Measurements from ENCODE around the gene OR2AE1.

Gene OR2AE1

GRCh38 chr7:99831595-99831994 is 45.2 kb downstream of the OR2AE1 start:
- no peak for TF ChIP-seq CTCF (IDR thresholded peaks at IDR 0.05; ENCODE audit: insufficient read depth, low read length, poor library complexity, severe bottlenecking)
- Histone ChIP-seq H3K27me3 (replicated peaks; ENCODE audit: control insufficient read depth, insufficient read depth, low read length) (no peaks in the 10 kb centered on the region), H3K36me3 (ENCODE audit: control insufficient read depth, insufficient read depth, low read length) (no peaks in the 10 kb centered on the region), H3K4me3 (replicated peaks; ENCODE audit: low read depth, low read length) (no peak overlapping the region)
- DNase-seq (ENCODE audit: extremely low read depth, insufficient read length), result no peak

GRCh38 chr7:99829524-99830160 is 47.2 kb downstream of the OR2AE1 start:
- DNase-seq (ENCODE audit: extremely low read depth, insufficient read length), result no peak
- no peak for TF ChIP-seq CTCF (IDR thresholded peaks at IDR 0.05; ENCODE audit: insufficient read depth, low read length, poor library complexity, severe bottlenecking)
- Histone ChIP-seq H3K4me3 (replicated peaks; ENCODE audit: low read depth, low read length) (no peak overlapping the region), H3K27me3 (replicated peaks; ENCODE audit: control insufficient read depth, insufficient read depth, low read length) (no peaks in the 10 kb centered on the region), H3K36me3 (ENCODE audit: control insufficient read depth, insufficient read depth, low read length) (no peaks in the 10 kb centered on the region)

- no peaks in the 10 kb centered on the region for H3K27me3 ChIP-seq (replicated peaks; ENCODE audit: control insufficient read depth, insufficient read depth, low read length)
- no peak for DNase-seq (ENCODE audit: extremely low read depth, insufficient read length)
- TF ChIP-seq CTCF (IDR thresholded peaks at IDR 0.05; ENCODE audit: insufficient read depth, low read length, poor library complexity, severe bottlenecking), result no peak
- H3K4me3 ChIP-seq (replicated peaks; ENCODE audit: low read depth, low read length), result no peak overlapping the region
- no peaks in the 10 kb centered on the region for H3K36me3 ChIP-seq (ENCODE audit: control insufficient read depth, insufficient read depth, low read length)
These were observed 48.0 kb downstream of the OR2AE1 start for GRCh38 chr7:99828811-99829210.

GRCh38 chr7:99827040-99827778 is 49.6 kb downstream of the OR2AE1 start:
- DNase-seq (ENCODE audit: extremely low read depth, insufficient read length), result no peak
- Histone ChIP-seq H3K36me3 (ENCODE audit: control insufficient read depth, insufficient read depth, low read length) (no peaks in the 10 kb centered on the region), H3K27me3 (replicated peaks; ENCODE audit: control insufficient read depth, insufficient read depth, low read length) (no peaks in the 10 kb centered on the region; the same call in 1 of the 2 replicates), H3K4me3 (replicated peaks; ENCODE audit: low read depth, low read length) (no peak overlapping the region)
- TF ChIP-seq CTCF (IDR thresholded peaks at IDR 0.05; ENCODE audit: insufficient read depth, low read length, poor library complexity, severe bottlenecking), result no peak

Data from GM06990 (cell line).